ENCODE results near the gene PRSS33.

Gene PRSS33

GRCh38 chr16:2809149-2809760 lies 21.9 kb upstream of the PRSS33 start:
- Mint-ChIP-seq H3K4me3 (no peak overlapping the region), H3K4me1 (no peaks in the 10 kb centered on the region), H3K27ac (no peak overlapping the region), H3K9me3 (peaks cover 37% of the 10 kb centered on the region), H3K27me3 (ENCODE audit: low read depth, poor library complexity) (peaks cover 76% of the 10 kb centered on the region), H3K36me3 (ENCODE audit: low read depth) (no peaks in the 10 kb centered on the region)
- no peak for TF ChIP-seq CTCF (IDR thresholded peaks at IDR 0.05)
- DNase-seq, result no peak

- Mint-ChIP-seq H3K4me3 (no peak overlapping the region), H3K27ac (no peak overlapping the region), H3K27me3 (ENCODE audit: low read depth, poor library complexity) (peaks cover 74% of the 10 kb centered on the region), H3K9me3 (peaks cover 48% of the 10 kb centered on the region), H3K36me3 (ENCODE audit: low read depth) (no peaks in the 10 kb centered on the region), H3K4me1 (no peaks in the 10 kb centered on the region)
- TF ChIP-seq CTCF (IDR thresholded peaks at IDR 0.05), result no peak
- DNase-seq, result no peak
These were observed 20.8 kb upstream of the PRSS33 start for GRCh38 chr16:2808181-2808580.

- peaks cover 60% of the 10 kb centered on the region for H3K27me3 Mint-ChIP-seq (ENCODE audit: low read depth, poor library complexity)
- peaks cover 54% of the 10 kb centered on the region for H3K9me3 Mint-ChIP-seq
- no peaks in the 10 kb centered on the region for H3K4me1 Mint-ChIP-seq
- TF ChIP-seq CTCF (IDR thresholded peaks at IDR 0.05), result no peak
- no peak for DNase-seq
- no peak overlapping the region for H3K27ac Mint-ChIP-seq
- no peaks in the 10 kb centered on the region for H3K36me3 Mint-ChIP-seq (ENCODE audit: low read depth)
- H3K4me3 Mint-ChIP-seq, result no peak overlapping the region
These were observed 18.9 kb upstream of the PRSS33 start for GRCh38 chr16:2806286-2806685.

GRCh38 chr16:2804728-2805127 lies 17.4 kb upstream of the PRSS33 start:
- DNase-seq, result no peak
- Mint-ChIP-seq H3K4me1 (no peaks in the 10 kb centered on the region), H3K4me3 (no peak overlapping the region), H3K27me3 (ENCODE audit: low read depth, poor library complexity) (peaks cover 51% of the 10 kb centered on the region), H3K27ac (no peak overlapping the region), H3K36me3 (ENCODE audit: low read depth) (no peaks in the 10 kb centered on the region), H3K9me3 (peaks cover 54% of the 10 kb centered on the region)
- no peak for TF ChIP-seq CTCF (IDR thresholded peaks at IDR 0.05)

- H3K36me3 Mint-ChIP-seq (ENCODE audit: low read depth), result no peaks in the 10 kb centered on the region
- no peak overlapping the region for H3K27ac Mint-ChIP-seq
- H3K4me1 Mint-ChIP-seq, result no peaks in the 10 kb centered on the region
- H3K9me3 Mint-ChIP-seq, result peaks cover 45% of the 10 kb centered on the region
- DNase-seq, result no peak
- no peak for TF ChIP-seq CTCF (IDR thresholded peaks at IDR 0.05)
- H3K27me3 Mint-ChIP-seq (ENCODE audit: low read depth, poor library complexity), result peaks cover 41% of the 10 kb centered on the region
- no peak overlapping the region for H3K4me3 Mint-ChIP-seq
These were observed 16.3 kb upstream of the PRSS33 start for GRCh38 chr16:2803545-2804195.

GRCh38 chr16:2799859-2800226 lies 12.5 kb upstream of the PRSS33 start:
- no peak for DNase-seq
- H3K4me1 Mint-ChIP-seq, result peaks cover 12% of the 10 kb centered on the region

More at GRCh38 chr16:2799859-2800226, 12.5 kb upstream of the PRSS33 start:
- H3K9me3 Mint-ChIP-seq, result peaks cover 27% of the 10 kb centered on the region
- peaks cover 26% of the 10 kb centered on the region for H3K27me3 Mint-ChIP-seq (ENCODE audit: low read depth, poor library complexity)
- no peaks in the 10 kb centered on the region for H3K36me3 Mint-ChIP-seq (ENCODE audit: low read depth)
- H3K27ac Mint-ChIP-seq, result no peak overlapping the region
- no peak overlapping the region for H3K4me3 Mint-ChIP-seq
- TF ChIP-seq CTCF (IDR thresholded peaks at IDR 0.05), result no peak
